GM12892 (cell line): ENCODE data around the gene NINJ2.

Source experiments
- POLR2A ChIP-seq: IDR thresholded peaks from 2 replicates; pipeline ENCODE4 v1.6.1; 2011; ENCODE audit warnings: low read depth, low read length, control low read depth
- POLR2AphosphoS5 ChIP-seq: IDR thresholded peaks from 2 replicates; pipeline ENCODE4 v1.6.1; 2011; ENCODE audit warnings: low read depth, low read length, control low read depth

- no peak for TF ChIP-seq POLR2AphosphoS5
- no peak for TF ChIP-seq POLR2A
Measured at GRCh38 chr12:552466-552865, 110.8 kb downstream of the NINJ2 start.
